CD4-positive, alpha-beta T cell treated with Interferon alpha-2 for 1 hour (primary cell): Measurements from ENCODE around the gene TMEM260.
"Not testable (repeated sequence)": the region's sequence is repeated elsewhere in the genome, so short reads cannot be mapped to it uniquely, and the experiment has no call there.

ENCODE experiments used
- DNase-seq, 2 donors: peaks; one replicate each; pipeline ENCODE4 v3.0.0-alpha.2; 2020 to 2022

TMEM260 gene

DNA sequence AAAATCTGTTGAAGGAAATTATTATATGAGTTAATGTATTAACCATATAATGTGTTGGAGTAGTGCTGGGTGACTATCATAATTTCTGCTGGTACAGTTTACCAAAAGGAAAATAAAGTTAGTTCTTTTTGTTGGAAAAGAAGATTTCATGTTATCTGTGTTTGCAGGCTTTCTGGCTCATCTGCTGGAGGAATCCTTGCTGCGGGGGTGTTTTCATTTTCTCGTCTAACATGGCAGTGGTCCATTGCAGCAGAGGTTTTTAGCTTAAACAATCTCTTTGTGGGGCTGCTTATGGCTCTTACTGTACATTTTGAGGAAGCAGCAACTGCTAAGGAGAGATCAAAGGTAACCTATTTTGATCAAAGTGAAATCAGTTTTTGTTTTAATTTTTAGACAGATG lies 24.1 kb downstream of the TMEM260 start:
- no peak for DNase-seq

DNA sequence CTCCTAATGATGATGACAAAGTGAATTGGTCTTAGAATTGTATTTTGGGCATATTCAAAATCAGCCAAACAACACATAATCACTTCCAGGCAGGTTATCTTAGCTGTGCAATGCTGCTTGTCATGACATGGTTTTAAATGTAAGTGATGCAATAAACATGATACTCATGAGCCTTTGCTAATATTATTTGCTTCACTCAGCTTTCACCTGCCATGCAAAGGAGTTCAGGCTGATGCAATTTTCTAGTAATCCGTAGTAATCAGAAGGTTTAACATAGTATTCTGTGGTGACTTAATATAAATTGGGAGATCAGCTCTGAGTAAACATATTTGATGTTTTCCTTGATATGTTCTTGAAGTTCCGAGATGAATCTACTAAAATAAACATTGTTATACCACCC lies 29.1 kb downstream of the TMEM260 start:
- DNase-seq = no peak

DNA sequence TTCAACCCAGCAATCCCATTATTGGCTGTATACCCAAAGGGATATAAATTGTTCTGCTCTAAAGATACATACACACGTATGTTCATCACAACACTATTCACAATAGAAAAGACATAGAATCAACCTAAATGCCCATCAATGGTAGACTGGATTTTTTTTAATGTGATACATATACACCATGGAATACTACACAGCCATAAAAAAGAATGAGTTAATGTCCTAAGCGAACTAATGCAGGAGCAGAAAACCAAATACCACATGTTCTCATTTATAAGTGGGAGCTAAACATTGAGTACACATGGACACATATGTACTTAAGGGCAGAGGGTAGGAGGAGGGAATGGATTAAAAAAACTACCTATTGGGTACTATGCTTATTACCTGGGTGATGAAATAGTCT lies 32.1 kb downstream of the TMEM260 start:
- not testable (repeated sequence) for DNase-seq

DNA sequence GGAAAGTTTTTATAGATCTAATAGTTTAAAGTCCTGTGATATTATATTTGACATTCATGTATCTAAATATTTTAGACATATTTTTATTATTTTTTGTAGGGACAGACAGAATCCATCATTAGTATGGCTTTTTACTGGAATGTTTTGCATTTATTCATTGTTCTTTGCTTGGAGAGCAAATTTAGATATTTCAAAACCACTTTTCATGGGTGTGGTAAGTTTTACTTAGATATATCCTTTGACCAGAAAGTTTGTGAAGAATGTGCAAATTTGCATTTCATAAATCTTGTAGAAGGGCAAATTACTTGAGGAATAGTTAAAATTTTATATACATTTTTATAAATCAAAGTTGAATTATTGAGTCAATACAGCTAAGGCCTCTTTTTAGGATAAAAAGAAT lies 37.5 kb downstream of the TMEM260 start:
- no peak for DNase-seq

GRCh38 chr14:56630707-56631106 lies 51.1 kb downstream of the TMEM260 start:
- no peak for DNase-seq

GRCh38 chr14:56632195-56632594 lies 52.6 kb downstream of the TMEM260 start:
- no peak for DNase-seq

DNA sequence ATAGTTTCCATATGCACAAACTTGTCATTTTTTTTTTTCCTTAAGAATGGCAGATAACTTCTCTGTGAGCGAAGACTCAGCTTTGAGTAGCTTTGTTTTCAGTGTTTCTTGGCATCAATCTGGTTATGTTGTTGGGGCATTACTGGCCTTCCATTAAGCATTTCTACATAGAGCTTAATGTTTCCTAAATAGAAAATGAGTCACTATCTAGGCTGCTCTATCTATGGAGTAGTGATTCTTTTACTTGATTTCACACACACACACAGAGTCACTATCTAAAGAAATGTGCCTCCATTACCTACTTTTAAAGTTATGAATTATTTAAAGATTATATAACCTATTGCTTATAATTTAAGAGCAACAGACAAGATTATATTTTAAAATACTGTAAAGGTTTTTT lies 53.9 kb downstream of the TMEM260 start:
- DNase-seq = no peak

DNA sequence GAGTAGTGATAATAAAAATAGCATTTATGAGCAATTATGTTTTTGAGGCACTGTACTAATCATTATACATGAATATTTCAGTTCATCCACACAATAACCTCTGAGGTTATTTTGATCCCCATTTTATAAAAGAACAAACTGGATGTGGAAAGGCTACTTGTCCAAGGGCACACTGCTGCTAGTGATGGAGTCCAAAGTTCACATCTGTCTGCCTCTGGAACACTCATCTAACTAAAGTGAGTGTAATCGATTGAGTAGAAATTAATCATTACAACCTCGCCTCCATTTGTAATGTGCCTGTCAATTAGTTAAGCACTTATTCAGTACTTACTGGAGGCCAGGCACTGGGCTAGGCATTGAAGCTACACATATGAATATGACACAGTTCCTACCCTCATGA lies 55.4 kb downstream of the TMEM260 start:
- no peak for DNase-seq

GRCh38 chr14:56647493-56647892 lies 67.9 kb downstream of the TMEM260 start:
- DNase-seq = no peak

DNA sequence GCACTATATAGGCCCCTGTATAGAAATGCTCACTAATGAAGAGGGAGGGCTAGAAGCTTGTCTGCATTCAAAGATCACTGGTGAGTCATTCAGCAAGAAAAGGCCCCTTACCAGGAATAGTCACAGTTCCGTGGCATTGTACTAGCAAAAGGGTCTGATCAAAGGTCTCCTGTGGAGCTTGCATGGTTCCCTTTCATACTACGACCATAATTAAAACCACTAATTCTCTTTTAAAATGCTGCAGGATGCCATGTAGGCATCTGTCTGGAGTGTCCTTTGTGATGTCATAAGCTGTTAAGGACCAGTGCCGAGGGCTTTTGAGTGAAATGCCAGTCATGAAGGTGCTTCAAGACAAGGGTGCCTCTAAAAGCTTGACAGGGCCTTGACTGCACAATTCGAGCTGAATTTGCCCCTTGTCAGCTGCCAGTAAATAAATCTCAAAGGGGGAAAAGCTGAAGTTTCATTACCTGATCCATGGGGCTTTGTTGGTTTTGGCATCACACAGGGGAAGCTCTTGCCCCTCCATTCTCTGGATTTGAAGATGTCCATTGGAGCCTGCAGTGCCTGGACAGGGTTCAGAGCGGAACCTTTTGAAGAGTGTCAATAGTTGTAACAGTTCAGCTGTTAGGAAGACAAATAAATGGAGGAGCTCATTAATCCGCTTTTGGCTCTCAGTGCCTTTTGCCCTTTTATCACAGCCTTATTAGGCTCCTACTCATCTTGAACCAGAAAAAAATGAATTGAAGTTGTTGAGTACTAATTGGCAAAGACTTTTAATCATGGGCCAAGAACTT lies 69.1 kb downstream of the TMEM260 start:
- DNase-seq = no peak

DNA sequence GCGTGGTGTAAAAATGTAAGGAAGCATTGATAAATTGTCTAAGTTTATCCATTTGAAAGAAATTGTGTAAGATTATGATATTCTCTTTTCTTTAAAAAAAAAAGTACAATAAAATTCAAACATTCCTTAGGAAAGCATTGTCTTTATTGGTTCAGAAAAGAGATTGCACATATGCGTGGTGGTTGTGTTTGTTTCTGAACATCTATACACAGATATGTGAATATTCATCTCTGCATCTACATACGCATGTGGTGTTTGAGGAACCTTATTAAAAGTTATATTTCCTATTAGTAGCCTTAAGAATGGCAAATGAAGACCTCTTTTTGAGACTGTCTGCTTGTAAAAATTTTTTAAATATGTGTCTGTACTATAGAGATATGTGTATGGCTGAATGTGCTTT lies 69.8 kb downstream of the TMEM260 start:
- DNase-seq = no peak

DNA sequence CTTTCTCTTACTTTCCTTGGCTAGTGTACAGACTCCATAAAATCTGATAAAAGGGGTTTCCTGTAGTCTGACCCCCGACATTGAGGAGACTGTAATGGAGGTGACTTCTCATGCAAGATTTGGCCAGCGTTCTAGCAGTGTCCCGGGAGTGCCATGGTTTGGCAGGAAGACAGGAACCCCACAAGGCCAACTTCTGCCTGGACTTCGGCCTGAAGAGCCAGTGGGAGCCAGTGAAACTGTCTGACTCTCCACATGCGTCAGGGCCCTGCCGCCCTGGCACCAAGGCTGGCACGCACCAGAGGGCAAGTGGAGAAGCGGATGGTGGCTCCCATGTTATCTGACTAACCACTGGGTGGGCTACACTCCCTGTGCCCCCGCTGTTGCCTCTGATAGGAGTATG lies 70.5 kb downstream of the TMEM260 start:
- DNase-seq = no peak

DNA sequence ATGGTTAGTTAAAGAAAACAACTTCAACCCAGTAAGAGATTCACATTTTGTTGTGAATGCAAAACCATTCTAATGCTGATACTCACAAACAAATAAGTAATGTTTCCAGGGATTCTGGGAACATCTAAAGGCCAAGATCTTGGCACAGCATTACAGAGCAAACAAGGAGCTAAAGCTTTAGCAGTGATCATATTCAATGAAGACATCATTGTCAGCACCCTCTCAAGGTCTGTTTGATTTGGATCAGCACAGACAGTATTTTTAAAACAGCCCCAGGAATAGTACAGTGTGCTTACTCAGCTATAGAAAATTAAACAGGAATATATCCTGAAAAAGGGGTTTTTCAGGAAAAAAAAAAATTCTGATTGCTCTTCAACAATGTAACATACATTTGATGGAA lies 71.4 kb downstream of the TMEM260 start:
- DNase-seq = no peak

DNA sequence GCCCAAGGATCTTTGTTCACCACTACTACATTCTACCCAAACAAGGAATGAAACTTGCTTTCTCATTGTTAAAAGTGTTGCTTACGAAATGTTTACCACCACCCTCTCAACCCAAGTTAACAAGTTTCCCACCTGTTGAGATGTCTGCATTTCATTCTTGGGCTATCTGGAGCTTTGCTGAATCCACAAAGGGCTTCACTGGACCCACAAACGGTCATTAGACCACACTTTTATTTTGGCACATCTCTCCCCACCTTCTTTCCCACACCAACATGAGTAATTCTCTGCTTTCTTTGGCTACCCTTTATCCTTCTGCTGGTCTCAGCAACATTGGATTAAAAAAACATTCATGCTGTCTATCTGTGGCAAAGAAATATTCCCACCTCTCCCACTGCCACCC lies 78.0 kb downstream of the TMEM260 start:
- no peak for DNase-seq

- DNase-seq = no peak
Observed at GRCh38 chr14:56659378-56659777, 79.8 kb downstream of the TMEM260 start.

GRCh38 chr14:56659964-56660551 lies 80.5 kb downstream of the TMEM260 start:
- DNase-seq = peak in 1 of 2 donors; percentile 15

- no peak for DNase-seq
Observed at GRCh38 chr14:56660677-56661389, 81.2 kb downstream of the TMEM260 start.

DNA sequence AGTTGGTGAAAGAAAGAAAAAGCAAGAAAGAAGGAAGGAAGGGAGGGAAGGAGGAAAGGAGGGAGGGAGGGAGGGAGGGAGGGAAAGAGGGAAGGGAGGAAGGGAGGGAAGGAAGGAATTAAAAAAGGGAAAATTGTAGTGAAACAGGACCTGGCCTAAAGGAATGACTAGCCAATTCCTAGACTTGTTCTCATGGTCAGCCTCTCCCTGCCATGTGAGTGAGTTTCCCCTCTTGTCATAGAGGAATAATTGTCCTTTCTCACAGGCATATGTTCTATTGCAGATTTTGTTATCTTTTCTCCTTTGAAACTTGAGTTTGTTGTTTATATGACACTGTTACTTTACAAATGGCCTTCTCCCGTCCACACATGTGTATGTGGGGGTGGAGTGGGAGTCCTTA lies 81.9 kb downstream of the TMEM260 start:
- no peak for DNase-seq

DNA sequence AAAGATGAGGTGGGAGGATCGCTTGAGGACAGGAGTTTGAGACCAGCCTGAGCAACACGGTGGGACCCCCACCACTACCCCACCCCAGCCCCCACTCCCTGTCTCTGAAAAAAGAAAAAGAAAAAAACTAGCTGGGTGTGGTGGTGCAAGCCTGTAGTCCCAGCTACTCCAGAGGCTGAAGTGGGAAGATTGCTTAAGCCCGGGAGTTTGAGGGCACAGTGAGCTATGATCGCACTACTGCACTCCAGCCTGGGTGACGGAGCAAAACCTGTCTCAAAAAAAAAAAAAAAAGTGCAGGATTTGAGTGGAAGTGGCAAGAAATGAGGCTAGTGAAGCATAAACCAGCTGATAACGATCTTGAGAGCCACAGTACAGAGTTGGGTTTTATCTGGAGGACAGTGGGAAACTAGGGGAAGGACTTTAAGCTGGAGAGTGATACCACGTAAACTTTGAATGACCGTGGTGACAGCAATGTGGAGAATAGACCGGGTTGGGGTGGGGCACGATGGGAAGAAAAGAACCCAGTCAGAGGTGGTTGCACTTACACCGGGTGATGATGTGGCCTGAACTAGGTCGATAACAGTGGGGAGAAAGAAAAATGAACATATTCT lies 85.3 kb downstream of the TMEM260 start:
- no peak for DNase-seq

GRCh38 chr14:56666294-56666693 lies 86.7 kb downstream of the TMEM260 start:
- no peak for DNase-seq

- no peak for DNase-seq
Observed at GRCh38 chr14:56666716-56667115, 87.1 kb downstream of the TMEM260 start.

GRCh38 chr14:56667290-56667689 lies 87.7 kb downstream of the TMEM260 start:
- not testable (repeated sequence) for DNase-seq

DNA sequence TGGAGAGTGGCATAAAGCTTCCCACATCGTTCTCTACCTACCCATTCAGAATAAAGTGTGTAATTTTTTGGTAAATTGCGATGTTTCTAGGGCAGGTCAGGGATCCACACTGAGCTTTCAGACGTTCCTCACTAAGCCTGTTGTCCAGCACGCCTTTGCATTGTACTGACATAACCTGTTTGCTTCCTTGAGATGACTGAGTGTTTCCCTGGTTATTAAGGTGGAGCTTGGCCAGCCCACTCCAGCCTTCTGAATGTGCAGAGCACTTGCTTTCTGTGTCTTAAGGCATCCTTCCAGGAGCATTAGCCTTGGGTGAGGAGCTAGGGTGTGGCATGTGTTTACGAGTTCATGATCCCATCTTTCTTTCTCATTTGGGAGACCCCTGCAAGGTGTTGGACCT lies 96.4 kb downstream of the TMEM260 start:
- no peak for DNase-seq

GRCh38 chr14:56678838-56679237 lies 99.2 kb downstream of the TMEM260 start:
- no peak for DNase-seq
